A673 (cell line): ENCODE results near the gene ADCY5.

Experiments used
- EZH2 ChIP-seq: fragments of 200-600 bp; sonication (generic); IDR thresholded peaks from 2 replicates; pipeline ENCODE4 v1.6.1; 2017; ENCODE audit warnings: borderline replicate concordance, low read depth, mild to moderate bottlenecking, mixed read lengths, antibody characterized with exemption, low read length; ENCODE audit not compliant: poor library complexity, severe bottlenecking
- TF ChIP-seq, protein P1 (sequence below): fragments of 300-800, 200-600 bp; sonication (generic); conservative IDR thresholded peaks from 2 replicates; pipeline ENCODE4 v1.5.1; 2017; ENCODE audit warnings: low read depth, mild to moderate bottlenecking, antibody characterized with exemption, low read length, moderate library complexity, mixed read lengths

GRCh38 chr3:123378409-123378915 lies 70.4 kb downstream of the ADCY5 start:
- TF ChIP-seq, protein P1, sequence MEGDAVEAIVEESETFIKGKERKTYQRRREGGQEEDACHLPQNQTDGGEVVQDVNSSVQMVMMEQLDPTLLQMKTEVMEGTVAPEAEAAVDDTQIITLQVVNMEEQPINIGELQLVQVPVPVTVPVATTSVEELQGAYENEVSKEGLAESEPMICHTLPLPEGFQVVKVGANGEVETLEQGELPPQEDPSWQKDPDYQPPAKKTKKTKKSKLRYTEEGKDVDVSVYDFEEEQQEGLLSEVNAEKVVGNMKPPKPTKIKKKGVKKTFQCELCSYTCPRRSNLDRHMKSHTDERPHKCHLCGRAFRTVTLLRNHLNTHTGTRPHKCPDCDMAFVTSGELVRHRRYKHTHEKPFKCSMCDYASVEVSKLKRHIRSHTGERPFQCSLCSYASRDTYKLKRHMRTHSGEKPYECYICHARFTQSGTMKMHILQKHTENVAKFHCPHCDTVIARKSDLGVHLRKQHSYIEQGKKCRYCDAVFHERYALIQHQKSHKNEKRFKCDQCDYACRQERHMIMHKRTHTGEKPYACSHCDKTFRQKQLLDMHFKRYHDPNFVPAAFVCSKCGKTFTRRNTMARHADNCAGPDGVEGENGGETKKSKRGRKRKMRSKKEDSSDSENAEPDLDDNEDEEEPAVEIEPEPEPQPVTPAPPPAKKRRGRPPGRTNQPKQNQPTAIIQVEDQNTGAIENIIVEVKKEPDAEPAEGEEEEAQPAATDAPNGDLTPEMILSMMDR: no peak
- no peak for TF ChIP-seq EZH2
